GM19463 (cell line): ENCODE measurements around the gene FNBP1L.

Experiments used
- ATAC-seq: cut with Tn5 transposase; IDR thresholded peaks from one replicate; pipeline ENCODE4 v1.9.1; 2021; ENCODE audit warnings: mild to moderate bottlenecking, moderate library complexity; ENCODE audit not compliant: unreplicated experiment

FNBP1L gene

DNA sequence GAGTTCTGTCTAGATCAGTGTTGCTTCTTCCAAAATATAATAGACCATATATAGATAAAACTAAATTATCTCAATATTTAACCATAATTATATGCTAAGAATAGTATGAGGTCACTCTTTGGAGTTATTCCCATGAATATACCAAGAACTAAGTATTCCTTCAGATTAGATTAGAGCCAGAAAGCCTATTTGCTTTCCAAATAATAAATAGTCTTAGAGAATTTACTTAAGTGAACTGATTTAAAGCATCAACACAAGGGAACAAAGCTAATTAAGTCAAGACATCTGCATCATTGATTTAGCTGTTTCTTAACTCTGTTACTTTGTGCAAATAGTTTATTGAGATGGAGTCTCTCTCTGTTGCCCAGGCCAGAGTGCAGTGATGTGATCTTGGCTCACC lies 35.7 kb downstream of the FNBP1L start:
- ATAC-seq = no peak

DNA sequence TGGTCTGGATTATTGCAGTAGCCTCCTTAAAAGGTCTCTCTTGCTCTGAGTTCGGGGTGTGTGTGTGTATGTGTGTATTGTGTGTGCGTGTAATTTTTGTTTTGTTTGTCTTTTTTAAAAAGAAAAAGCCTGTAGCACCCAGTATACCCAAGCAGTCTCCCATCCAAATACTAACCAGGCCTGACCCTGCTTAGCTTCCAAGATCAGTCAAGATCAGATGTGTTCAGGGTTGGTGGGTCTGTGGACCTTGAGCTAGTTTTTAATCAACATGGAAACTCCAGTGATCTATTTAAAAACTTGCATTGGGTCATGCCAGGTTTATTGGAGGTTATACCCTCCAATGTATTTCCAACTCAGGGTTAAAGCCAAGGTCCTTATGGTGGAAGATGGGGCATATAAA lies 40.3 kb downstream of the FNBP1L start:
- no peak for ATAC-seq

DNA sequence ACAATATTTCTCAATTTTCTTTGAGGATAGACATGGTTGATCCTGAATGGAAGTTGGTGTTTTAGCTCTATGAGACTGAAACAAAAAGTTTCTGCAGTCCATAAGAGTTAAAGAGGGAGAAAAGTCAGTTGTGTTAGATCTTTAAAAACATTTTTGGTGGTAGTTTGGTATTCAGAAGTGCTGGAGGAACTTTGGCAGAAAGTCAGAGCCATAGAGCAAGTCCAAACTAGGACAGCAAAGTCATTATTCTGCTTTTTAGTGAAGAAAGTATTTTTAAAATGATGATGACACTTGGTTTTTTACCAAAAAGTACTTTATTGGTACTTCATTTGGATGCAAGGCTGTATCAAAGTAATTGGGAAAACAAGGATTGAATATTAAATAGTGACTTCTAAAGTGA lies 41.8 kb downstream of the FNBP1L start:
- ATAC-seq = no peak

DNA sequence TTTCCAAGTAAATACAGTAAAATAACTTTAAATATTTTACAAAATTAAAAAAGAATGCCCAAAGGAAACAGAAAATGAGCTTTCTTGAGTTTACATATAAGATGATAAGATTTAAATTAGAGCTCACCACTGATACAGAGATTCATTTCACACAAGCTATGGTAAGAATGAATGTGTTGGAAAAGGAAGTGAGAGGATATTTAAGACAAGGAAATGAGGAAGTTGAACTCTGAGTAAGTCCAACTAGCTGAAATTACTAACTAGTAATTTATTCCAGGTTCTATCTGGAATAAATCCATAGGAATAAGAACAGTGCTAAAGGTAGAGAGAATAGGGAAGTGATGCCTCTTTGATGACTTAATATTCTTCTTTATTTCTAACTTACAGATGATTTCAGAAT lies 42.4 kb downstream of the FNBP1L start:
- no peak for ATAC-seq

DNA sequence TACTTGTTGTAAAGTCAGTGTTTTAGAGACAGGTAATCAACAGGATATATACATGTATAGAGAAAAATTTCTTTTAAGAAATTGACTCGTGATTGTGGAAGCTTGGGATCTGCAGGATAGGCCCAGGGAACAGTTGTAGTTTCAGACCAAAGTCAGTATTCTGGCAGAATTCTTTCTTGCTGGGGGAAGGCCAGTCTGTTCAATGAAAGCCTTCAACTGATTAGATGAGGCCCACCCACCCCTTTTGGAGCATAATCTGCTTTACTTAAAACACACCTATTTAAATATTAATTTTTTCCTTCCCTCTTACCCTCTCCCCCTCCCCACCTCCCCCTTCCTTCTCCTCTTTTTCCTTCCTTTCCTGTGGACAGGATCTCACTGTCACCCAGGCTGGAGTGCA lies 48.0 kb downstream of the FNBP1L start:
- ATAC-seq = no peak

DNA sequence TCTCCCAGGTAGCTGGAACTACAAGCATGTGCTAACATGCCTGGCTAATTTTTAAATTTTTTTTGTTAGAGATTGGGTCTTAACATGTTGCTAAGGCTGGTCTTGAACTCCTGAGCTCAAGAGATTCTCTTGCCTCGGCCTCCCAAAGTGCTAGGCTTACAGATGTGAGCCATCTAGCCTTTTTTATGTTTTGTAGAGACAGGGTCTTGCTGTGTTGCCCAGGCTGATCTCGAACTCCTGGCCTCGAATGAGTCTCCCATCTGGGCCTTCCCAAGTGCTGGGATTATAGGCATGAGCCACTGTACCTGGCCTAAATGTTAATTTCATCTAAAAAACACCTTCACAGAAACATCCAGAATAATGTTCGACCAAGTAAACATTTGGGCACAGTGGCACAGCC lies 48.6 kb downstream of the FNBP1L start:
- no peak for ATAC-seq

DNA sequence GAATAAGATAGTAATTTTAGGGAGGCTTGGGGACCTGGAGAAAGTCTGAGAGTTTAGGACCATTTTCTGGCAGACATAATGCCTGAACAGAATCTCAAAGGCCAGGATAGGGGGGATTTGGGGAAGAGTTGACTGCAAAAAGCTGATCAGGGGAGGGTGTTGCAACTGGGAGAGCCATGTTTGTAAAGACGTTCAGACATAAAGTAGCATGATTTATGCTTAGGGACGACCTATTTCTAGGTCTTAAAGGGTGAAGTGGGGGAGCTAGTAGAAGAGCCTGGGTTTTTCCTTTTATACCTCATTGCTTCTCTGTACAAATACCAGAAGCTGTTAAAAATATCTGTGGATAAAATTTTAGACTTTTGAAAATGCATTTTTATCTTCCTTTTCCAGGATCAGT lies 51.2 kb downstream of the FNBP1L start:
- ATAC-seq = no peak

DNA sequence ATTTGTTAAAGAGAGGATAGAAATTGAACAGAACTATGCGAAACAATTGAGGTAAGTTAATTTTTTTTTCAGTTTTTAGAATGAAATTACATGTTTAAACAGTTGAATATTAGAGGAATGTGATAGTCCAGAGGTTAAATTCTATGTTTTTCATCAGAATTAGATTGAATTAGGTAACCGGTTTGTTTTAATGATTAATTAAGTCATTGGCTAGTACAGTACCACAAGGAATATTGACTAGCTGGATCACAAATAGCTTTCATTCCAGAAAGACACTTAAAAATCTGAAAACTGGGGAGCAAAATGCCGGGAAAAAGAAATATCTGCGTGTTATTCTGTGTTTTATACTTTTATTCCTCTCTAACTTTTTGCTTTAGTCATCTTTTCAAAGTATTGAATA lies 51.6 kb downstream of the FNBP1L start:
- no peak for ATAC-seq

DNA sequence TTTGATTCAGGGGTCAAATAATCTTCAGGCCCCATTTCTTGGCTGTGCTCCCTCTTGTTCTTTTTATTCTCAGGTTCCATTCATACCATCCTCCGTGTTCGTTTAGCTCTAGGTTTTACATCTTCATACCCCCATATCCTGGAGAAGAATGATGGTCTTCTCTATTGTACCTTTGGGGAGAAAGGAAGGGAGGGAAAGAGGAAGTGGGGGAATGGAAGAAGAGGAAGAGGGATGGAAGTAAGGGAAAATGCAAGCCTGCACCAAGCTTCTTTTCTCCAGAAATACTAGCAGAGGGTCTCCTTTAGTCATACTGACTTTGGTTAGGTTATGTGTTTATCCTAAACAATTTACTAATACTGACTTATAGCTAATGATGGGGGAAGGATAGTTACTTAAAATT lies 52.4 kb downstream of the FNBP1L start:
- ATAC-seq = no peak

DNA sequence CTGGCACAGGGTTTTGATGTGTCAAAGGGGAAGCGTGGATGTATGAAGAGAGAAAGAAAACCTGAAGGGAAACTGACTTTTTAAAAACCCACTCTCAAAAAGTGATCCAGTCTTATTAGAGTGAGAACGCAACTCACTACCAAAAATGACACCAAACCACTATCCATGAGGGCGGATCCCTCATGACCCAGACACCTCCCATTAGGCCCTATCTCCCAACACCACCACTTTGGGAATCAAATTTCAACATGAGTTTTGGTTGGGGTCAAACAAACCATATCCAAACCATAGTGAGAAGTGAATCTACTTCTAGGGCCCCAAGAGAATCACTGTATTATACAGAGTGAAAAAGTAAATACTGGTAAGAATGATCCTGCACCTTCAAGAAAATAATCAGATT lies 53.5 kb downstream of the FNBP1L start:
- no peak for ATAC-seq

DNA sequence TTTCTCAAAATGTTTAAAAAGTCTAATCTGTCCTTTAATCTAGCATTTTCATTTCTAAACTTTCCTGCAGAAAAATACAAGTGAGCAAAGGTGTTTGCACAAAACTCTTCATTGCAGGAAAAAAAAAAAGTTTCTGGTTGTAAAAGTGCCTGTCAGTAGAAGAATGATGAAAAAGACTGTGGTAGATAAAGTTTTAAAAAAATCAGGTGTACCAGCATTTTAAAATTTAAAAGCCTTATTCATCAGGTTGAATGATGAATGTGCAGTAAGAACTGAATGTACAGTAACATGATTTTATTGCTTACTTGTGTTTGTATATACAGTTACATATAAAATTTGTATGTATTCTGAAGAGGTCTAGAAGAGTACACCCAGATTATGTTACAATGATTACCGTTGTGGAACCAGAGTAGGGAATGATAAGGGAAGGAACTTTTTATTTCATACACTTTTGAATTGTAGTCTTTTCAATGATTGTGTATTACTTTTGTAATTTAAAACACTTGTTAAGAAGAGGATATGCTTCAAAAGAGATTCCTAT lies 54.0 kb downstream of the FNBP1L start:
- ATAC-seq = no peak

DNA sequence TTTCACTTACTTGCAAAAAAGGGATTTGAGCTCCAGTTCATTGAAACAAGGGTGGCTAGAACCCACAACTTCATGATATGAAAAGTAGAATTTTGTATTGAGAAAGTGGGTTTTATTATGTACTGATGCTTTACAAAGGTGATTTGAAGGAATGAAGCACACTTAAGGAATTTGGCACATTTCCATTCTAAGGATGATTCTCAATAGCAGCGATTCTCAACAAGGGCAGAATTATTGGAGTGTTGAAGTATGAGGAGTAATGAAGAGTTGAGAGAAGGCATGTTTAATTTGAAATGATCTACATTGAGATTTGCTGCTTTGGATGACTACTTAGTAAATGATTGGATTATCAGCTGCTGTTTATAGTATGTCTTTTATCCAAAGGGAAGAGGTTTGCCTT lies 54.7 kb downstream of the FNBP1L start:
- no peak for ATAC-seq

DNA sequence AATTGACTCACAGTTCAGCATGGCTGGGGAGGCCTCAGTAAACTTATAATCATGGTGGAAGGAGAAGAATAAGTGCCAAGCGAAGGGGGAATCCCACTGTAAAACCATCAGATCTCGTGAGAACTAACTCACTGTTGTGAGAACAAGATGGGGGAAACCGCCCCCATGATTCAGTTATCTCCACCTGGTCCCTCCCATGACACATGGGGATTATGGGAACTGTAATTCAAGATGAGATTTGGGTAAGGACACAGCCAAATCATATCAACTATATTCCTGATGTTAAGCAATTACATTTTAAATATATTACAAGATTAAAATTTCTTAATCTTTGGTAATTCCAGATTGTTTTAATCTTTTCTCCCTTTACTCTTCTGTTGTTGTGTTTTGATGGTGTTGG lies 55.2 kb downstream of the FNBP1L start:
- no peak for ATAC-seq

DNA sequence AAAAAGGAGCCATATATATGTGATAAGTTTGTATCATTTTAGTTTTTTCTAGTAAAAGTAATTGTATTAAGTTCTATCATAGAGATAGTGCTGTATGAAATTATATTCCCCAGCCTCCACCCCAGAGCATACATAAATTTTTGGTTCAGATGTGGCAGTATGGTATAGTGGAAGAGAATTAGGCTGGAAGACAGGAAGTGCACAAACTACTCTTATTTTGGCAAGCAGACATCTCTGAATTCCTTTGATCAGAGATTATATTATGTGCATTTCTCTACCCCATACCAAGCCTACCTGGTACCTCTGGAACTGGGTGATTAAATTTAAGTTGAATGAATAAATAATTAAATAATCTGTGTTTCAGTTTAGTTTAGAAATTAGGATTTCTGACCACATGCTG lies 55.9 kb downstream of the FNBP1L start:
- ATAC-seq = no peak

DNA sequence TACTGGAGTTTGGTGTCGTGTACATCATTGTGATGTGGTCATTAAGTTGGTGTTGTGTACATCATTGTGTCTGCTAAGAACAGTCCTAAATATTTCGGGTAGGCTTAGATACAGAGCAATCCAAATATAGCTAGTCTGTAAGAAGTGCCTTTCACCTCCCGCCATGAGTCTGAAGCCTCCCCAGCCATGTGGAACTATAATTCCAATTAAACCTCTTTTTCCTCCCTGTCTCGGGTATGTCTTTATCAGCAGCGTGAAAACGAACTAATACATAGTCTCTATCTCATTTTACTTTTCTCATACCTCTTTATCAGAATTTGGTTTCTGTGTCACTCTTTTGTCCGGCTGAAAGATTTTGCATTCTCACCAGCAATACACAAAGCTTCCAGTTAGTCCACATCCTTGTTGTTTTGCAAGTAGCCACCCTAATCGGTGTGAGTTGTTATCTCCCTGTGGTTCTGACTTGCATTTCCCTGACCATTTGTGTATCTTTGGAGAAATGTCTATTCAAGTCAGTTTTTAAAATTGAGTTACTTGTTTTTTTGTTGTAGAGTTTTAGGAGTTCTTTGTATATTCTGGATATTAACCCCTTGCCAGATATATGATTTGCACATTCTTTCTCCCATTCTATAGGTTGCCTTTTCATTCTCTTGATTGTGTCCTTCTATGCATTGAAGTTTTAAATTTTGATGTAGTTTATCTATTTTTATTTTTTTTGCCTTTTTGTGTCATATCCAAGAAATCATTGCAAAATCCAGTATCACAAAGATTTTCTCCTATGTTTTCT lies 56.5 kb downstream of the FNBP1L start:
- no peak for ATAC-seq

DNA sequence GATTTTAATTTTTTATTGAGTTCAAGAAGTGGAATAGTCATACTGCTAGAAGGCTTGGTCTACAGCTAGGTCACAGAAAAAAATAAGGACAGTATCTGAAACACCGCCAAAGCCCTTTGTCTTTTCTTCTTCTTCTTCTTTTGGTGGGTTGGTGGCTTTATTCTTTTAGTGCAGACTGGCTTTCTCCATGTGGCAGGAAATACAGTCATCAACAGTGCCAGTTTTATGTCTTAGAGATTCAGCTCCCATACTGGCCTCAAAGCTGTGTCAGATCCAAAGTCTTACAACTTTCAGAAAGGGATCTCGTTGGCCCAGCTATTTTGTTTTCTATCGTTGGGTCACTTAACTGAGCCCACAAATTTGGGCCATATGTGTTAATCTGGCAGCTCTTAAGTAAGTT lies 58.2 kb downstream of the FNBP1L start:
- ATAC-seq = no peak

DNA sequence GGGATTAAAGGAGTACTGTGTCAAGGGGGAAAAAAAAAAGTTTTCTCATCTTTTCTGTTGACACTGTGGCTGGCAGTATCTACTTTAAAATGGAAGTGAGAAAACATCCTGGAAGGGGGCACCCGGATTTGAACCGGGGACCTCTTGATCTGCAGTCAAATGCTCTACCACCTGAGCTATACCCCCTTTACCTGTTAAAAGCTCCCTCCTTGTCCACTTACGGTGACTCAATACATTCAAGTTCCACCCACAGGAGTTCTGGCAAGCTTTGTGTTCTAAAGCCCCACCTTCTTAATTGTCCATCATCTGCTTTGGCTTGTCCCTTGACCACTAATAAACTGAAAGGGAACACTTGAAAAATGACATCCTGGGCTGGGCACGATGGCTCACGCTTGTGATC lies 68.2 kb downstream of the FNBP1L start:
- ATAC-seq = no peak

DNA sequence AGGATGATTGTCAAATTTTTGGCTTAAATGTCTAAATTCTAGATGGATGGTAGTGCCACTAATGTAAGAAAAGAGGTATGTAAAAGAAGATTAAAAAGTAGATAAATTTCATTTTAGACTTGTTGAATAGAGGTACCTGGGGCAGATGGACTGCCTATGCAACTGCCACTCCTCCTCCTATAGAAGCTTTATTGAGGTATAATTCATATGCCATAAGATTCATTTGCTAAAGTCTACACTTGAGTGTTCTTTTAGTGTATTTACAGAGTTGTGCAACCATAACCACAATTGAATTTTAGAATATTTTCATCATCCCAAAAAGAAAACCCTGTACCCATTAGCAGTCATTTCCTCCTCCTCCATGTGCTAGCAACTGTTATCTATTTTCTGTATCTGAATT lies 70.6 kb downstream of the FNBP1L start:
- no peak for ATAC-seq

DNA sequence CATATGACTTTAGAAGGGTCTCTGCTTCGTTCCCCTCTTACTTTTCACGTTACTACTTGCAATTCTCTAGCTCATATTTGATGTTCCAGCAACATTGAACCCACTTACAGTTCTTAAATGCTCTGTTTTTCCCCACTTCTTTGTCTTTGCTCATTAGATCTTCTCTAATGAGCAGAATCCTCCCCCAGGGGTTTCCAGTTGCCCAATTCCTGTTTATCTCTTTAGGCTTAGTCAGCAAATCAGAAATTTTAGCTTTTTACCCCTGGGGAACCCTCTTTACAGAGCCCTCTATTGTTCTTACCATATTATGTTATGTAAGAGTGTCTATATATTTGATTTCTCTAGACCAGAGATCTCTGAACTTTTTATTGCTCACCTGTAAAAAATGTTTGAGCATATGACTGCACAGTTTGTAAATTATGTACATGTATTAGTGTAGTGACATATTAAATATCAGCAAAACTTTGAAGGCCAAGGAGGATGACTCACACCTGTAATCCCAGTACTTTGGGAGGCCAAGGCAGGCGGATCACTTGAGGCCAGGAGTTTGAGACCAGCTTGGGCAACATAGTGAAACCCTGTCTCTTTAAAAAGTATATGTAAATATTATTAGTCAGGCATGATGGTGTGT lies 71.4 kb downstream of the FNBP1L start:
- ATAC-seq = no peak

DNA sequence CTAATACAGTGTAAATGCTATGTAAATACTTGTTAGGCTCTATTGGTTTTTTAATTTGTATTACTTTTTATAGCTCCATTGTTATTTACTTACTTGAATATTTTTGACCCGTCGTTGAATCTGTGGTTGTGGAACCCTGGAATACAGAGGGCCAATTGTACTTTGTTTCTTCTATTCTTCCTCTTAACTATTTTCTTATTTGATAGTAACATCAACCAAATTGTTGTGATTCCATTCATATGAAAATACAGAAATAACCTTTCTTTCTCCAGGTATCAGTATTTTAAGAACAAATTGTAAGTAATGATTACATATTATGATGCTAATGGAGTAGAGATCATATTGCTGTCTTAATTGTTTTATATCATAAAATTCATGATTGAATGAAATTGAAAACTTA lies 73.7 kb downstream of the FNBP1L start:
- ATAC-seq = no peak

DNA sequence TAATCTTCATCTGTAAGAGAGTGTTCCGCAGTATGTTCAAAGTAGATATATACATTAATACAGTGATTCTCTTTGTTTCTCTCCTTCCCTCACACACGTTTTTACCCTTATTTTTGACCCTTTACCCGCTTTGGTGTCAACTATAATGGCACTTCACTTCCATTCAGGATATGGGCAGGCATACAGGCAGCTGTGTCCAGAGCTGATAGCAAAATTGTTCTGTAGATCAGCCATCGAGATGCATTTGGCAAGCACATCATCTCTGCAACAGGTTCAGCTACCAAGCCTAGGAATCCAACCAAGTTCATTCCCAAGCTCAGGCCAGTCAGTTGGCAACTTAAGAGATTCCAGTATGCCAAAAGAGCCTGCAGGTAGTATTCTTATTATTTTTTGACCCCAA lies 74.8 kb downstream of the FNBP1L start:
- ATAC-seq = no peak

DNA sequence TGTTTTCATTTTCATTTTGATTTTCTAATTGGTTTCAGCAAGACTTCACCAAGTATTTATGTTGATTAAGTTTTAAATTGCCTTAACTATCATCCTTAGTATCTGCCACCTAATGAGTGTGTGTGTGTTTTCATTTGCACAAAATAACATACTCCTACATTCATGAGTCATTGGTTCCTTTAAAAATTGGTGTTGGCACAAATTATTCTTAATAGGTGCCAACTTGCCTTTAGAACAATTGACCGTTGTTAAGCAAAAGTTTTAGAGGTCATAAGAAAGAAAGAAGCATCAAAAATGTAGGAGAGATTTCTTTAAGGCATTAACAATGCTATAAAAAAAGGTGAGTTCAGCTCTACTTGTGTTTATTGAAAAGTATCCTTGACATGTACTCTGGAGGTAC lies 77.5 kb downstream of the FNBP1L start:
- no peak for ATAC-seq

DNA sequence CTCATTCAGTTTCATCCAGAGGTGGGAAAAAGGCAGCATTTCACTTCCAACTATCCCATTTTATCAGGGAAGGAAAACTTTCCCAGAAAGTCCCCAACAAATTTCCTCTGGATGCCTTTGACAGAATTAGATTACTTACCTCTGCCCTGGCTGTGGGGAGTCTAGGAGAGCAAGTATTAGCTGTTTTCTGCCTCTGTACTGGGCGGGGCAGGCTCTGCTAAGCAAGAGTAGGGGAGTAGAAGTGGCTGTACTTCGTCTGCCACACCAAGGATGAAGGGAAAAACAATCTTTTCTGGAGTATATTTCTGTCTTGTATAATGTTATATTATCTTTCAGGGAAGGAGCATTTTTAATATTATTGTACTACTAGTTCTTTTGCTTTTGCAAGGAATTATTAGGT lies 78.5 kb downstream of the FNBP1L start:
- ATAC-seq = no peak
